ENCODE data around the gene FN1.

FN1 gene

DNA sequence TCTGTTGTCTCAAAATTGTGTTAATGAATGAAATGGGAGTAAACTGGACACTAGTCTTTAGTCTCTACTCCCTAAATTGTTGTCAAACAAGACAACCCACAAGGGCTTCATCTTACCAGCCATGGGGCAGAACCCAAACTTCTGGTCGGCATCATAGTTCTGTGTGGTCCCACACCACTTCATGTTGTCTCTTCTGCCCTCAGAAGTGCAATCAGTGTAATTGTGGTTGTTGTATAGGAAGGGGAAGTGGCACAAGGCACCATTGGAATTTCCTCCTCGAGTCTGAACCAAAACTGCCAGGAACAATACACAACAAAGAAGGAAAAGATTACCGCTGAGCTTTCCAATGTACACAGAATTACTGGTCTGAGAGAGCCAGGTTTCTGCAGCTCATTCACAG is 12.6 kb downstream of the FN1 start:
- TF ChIP-seq GATA2 (IDR thresholded peaks at IDR 0.05; ENCODE audit: low read depth, low read length) = no peak
- no peak for TF ChIP-seq GATA3 (IDR thresholded peaks at IDR 0.05; ENCODE audit: low read depth, low read length)

DNA sequence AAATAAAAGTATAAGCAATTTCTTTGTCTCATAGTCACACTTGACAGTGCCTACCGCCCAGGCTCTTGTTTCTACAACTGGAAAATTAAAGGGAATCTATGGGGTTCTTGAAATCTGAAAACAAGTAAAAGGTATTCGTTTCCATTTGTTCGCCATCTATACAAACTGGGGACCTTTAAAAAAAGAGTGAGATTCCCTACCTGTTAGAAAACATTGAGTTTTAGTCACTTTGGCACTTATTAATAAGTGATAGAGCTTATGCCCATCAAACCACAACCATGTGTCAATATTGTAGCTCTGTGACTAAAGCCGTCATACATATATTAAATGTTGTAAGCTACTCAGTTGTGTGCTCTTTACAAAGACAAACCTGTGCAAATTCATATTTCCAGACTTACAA is 13.2 kb downstream of the FN1 start:
- no peak for TF ChIP-seq GATA3 (IDR thresholded peaks at IDR 0.05; ENCODE audit: low read depth, low read length)
- TF ChIP-seq GATA2 (IDR thresholded peaks at IDR 0.05; ENCODE audit: low read depth, low read length) = no peak

DNA sequence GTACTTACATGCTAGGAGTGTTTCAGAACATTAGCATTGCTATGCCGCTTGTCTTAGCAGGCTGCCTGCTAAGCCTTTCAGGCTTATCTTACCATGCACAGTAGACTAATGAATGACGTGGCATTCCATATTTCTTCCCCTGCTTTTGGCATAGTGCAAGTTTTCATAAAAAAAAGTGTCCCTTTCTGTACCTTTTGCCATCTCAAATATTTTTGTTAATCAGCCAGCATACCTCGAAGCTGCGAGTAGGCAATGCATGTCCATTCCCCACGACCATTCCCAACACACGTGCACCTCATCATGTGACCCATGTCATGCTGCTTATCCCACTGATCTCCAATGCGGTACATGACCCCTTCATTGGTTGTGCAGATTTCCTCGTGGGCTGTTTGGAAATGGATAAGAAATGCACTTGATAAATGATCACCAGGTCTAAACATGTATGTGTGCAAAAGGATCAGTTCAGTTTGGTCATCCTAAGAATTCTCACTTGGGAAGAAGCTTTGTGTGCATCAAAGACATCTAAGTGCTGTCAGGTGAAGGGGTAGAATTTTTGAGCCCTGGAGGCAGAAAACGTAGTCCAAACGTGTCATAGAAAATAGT is 13.9 kb downstream of the FN1 start:
- no peak for TF ChIP-seq GATA2 (IDR thresholded peaks at IDR 0.05; ENCODE audit: low read depth, low read length)

DNA sequence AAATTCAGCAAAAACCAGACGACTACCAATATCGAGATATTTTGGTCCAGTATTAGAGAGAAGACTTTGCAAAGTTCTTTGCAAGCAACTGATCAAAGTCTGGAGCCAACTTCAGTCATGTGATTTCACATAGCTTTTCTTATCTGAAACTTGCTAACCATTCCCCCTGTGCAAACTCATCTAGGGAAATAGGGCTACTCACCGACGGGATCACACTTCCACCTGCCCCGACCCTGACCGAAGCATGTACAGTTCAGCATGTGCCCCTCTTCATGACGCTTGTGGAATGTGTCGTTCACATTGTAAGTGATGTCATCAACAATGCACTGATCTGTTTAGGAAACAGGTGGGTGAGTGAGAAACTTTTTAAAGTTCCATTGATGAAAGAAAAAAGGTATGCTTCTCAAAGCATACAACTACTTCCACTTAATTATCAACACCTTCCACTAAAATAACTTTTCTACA is 15.4 kb downstream of the FN1 start:
- TF ChIP-seq GATA3 (IDR thresholded peaks at IDR 0.05; ENCODE audit: low read depth, low read length) (no peak), GATA2 (IDR thresholded peaks at IDR 0.05; ENCODE audit: low read depth, low read length) (no peak)

DNA sequence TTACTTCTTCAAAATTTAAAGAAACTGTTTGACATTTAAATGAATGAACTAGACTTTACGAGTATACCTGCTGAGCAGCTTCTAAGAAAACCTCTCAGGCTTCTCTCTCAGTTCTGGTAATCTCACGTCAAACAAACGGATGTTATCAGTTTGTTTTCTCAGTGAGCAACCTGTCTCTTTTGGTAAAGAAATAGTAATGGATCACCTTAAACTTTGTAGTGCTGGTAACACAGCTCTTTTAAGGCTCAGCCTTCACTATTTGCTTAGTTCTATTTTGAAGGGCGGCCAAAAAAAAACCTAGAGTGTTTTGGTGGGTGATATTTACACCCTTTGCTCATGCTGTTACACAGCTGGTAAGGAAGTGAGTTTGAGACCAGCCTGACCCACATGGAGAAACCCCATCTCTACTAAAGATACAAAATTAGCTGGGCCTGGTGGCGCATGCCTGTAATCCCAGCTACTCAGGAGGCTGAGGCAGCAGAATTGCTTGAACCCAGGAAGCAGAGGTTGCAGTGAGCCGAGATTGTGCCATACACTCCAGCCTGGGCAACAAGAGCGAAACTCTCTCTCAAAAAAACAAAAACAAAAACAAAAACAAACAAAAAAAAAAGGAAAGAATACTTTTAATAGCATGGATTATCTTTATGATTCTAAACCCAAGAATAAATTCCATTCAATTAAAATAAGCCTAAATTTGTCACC is 15.9 kb downstream of the FN1 start:
- no peak for TF ChIP-seq GATA3 (IDR thresholded peaks at IDR 0.05; ENCODE audit: low read depth, low read length)
- TF ChIP-seq GATA2 (IDR thresholded peaks at IDR 0.05; ENCODE audit: low read depth, low read length) = no peak

DNA sequence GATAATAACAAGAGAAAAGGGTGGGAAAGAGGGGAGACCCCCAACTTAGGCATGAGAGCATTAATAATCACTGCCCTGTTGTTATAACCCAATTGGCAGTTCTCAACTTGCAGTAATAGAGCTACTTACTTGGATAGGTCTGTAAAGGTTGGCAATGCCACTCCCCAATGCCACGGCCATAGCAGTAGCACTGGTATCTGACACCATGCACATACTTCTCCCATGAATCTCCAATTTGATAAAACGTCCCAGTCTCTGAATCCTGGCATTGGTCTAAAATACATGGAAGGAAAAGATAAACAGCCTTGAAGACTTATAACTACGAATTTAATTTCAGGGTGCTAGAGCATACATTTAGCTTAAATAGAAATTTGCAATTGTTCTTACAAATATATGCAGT is 16.8 kb downstream of the FN1 start:
- TF ChIP-seq GATA2 (IDR thresholded peaks at IDR 0.05; ENCODE audit: low read depth, low read length) (no peak), GATA3 (IDR thresholded peaks at IDR 0.05; ENCODE audit: low read depth, low read length) (no peak)

DNA sequence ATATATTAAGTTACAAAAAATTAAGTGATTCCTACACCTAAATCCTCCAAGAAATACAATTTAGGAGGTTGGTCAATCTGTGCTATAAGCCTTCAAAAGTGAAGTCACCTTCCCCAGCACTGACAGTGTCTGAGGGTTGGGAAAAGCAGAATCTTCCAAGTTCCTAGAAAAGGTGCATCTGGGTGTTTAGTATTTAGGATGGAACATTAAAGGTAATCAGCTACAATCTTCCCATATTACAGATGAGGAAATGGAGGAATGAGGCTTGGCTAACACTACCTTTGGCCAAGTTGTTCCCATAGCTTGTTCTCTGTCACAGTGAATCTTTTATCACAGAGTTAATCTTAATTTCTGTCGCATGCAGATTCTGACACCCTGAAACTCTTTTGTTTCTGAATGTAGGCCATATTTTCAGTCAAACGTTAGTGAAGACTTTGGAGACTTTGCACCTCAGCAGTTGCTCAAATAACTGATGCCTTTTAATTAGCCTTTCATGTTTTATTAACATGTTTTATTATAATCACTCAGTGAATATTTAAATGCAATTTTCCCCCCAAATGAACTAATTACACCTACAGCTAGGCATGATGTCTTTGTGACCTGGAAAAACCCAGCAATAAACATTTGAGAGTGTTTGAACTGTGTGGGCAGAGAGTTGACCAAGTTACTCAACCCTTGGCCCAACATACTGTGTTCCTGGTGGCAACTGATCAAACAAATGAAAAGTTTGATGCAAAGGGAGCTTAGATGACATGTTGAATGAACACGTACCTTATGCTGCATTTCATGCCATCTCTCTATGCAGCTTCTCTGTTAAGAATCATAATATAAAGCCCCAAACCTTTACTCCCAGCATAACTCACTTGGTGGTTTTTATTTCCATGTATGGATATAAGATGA is 17.6 kb downstream of the FN1 start:
- TF ChIP-seq GATA3 (IDR thresholded peaks at IDR 0.05; ENCODE audit: low read depth, low read length) (no peak), GATA2 (IDR thresholded peaks at IDR 0.05; ENCODE audit: low read depth, low read length) (no peak)

DNA sequence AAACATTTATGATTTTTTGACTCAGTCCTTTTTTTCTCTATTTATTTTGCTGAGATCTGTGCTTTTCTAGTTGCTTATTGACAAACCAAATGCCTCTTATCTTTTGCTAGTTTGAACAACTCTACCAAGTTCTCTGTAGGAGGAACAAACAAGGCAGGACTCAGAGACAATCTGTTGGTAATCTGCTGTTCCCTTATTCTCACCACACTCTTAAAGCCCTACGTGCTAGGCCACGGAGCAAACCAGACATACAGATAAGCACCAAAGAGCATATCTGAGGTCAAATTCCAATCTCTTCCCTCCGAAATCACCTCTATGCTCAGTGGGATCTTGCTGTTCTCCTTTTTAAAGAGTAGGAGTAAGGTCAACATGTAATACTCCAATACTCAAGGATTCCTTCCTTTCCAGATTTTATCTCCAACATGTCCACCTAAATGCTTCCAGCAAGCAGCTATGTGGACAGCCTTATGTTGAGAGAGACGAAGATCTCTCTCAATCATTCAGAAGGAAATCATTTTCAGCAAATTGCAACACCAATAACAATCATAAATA is 18.4 kb downstream of the FN1 start:
- TF ChIP-seq GATA2 (IDR thresholded peaks at IDR 0.05; ENCODE audit: low read depth, low read length) (no peak), GATA3 (IDR thresholded peaks at IDR 0.05; ENCODE audit: low read depth, low read length) (no peak)

DNA sequence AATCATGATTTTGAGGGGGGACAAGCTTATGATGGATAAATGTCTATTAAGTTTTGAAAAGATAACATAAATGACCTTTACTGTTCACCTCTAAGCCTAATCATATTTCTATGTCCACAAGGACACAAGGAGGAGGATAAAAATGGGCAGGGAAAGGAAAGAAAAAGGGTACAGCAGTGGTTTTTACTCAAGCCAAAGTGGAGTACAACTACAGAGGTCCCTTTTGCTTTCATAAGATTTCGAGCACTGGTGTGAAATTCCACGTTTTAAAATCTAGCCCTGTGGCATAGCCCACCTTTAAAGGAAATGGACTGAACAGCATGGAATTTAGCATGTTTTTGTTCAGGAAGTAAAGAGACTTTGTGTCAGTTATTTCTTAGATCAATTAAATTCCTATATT is 19.2 kb downstream of the FN1 start:
- TF ChIP-seq GATA3 (IDR thresholded peaks at IDR 0.05; ENCODE audit: low read depth, low read length) = no peak
- no peak for TF ChIP-seq GATA2 (IDR thresholded peaks at IDR 0.05; ENCODE audit: low read depth, low read length)

DNA sequence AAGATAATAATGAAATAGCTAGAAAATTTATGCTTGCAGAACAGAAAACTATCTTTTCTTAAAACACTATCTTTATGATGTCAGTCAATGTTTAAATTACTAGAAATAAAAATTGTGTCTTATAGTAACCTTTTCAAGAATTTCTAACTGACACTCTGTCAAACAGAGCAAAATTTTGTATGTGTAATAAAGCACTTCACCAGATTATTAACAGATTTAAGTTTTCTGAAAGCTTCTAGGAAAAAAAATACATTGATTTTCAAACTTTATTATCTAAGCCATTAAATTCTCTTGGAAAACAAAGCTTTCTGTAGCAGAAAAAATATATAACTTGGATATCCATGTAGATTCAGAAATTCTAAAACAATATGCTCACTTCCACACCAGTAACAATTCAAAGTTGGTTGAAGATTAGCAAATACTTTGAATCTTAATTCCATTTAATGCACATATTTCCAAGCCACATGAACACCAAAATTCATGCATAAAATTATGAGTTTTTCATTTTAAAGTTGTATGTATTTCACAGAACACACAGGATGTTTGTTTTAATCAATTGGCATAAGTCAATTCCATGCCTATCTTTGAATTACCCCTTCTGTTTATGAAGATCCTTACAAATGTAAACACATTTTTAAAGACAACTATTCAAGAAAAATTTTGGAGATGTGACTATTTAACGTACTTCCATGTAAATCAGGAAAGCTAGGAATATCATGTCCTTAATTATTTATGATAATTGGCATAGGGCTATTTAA is 19.9 kb downstream of the FN1 start:
- no peak for TF ChIP-seq GATA2 (IDR thresholded peaks at IDR 0.05; ENCODE audit: low read depth, low read length)

DNA sequence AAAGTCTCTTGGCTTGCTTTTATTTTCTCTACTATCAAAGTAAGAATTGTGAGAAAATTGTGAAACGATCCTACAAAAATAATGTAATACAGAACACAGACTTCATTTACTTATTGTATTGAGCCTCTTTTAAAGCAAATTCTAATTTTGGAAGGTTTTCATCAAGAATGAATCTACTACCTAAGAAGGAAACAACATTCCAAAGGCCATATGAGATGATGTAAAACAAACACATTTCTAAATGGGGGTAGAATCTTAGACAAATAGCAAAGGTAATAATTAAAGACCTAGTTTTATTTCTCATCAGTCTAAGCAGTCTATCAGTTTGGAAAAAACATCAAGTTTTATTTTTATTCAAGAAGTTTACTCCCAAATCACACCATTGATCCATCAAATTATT is 20.6 kb downstream of the FN1 start:
- TF ChIP-seq GATA2 (IDR thresholded peaks at IDR 0.05; ENCODE audit: low read depth, low read length) (no peak), GATA3 (IDR thresholded peaks at IDR 0.05; ENCODE audit: low read depth, low read length) (no peak)

DNA sequence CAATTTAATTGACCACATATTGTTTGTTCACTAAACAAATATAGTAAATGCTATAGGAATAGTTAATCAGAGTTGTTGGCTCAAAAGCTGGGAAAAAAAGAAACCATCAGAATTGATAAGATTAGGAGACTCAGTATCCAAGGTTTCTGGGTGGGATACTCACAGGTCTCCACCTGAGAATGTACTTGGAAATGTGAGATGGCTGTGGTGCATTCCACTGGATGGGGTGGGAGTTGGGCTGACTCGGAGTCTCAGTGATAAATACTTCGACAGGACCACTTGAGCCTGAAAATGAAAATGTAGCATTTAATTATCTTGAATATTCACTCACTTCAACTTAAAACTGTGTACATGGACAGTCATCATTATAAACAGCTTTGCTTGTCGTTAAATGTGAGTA is 21.2 kb downstream of the FN1 start:
- TF ChIP-seq GATA3 (IDR thresholded peaks at IDR 0.05; ENCODE audit: low read depth, low read length) (no peak), GATA2 (IDR thresholded peaks at IDR 0.05; ENCODE audit: low read depth, low read length) (no peak)

DNA sequence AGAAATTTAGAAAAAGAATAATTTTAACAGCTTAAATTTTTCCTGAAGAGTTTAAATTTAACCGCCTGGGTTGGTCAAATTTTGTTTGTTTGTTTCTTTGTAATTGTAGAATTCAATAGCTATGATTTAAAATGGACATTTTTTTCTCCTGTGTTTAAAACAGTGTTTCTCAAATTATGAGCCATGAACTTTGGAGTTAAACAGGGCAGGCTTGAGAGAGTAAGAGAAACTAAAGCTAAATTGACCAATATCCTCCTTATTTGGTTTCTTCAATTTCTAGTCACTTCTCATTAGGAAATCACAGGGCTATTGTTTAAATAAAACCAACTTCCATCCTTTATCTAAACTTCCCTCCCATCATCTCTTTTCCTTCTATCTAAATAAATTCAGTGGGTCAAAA is 21.9 kb downstream of the FN1 start:
- TF ChIP-seq GATA3 (IDR thresholded peaks at IDR 0.05; ENCODE audit: low read depth, low read length) = no peak
- no peak for TF ChIP-seq GATA2 (IDR thresholded peaks at IDR 0.05; ENCODE audit: low read depth, low read length)

DNA sequence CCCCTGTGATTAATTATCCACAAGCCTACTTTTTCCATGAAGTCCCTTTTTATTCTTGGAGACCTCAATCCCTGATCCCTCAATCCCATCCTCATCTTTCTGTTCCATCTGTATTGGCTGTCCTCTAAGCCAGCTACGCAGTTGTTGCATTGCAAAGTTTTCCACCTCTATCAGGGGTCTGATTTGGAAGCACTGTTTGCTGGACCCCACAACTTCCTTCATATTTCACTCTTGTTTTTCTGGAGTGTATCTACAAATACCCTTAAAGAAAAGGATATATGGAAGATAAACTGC is 22.4 kb downstream of the FN1 start:
- TF ChIP-seq GATA3 (IDR thresholded peaks at IDR 0.05; ENCODE audit: low read depth, low read length) (no peak), GATA2 (IDR thresholded peaks at IDR 0.05; ENCODE audit: low read depth, low read length) (no peak)

All from SH-SY5Y (cell line).